OCI-LY3 (cell line): Measurements from ENCODE around the gene PLK5.

Experiments
- EZH2phosphoT487 ChIP-seq: fragments of 200-600 bp; shearing (Covaris generic); IDR thresholded peaks from 2 replicates; pipeline ENCODE4 v1.6.1; 2018; ENCODE audit warnings: antibody characterized with exemption, mixed run types, low read depth
- TF ChIP-seq, protein P1 (sequence below): fragments of 200-600, 300-600 bp; sonication (generic); IDR thresholded peaks from 2 replicates; pipeline ENCODE4 v1.5.1; 2014; ENCODE audit warnings: antibody characterized with exemption, low read length, low read depth

DNA sequence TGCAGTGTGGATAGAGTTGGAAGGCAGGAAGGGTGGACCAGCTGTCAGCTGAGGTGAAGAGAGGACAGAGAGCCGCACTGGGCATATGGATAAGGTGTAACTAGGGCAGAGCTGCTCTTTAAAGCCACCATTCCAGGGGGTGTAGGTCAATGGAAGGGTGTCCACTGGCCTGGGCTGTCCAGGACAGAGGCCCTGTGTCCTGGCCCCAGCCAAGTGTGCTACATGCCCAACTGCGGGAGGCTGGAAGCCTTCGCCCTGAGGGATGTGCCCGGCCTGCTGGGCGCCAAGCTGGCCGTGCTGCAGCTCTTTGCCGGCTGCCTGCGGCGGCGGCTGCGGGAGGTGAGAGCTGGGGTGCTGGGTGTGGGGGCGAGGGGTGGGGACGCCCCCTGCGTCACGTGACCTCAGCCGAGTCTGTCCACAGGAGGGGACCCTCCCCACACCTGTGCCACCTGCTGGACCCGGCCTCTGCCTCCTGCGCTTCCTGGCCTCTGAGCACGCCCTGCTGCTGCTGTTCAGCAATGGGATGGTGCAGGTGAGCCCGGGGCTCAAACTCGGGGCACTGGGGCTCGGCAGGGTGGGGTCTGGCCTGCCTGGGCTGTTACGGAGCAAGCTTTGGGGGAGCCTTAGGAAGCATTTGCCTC lies 9.8 kb downstream of the PLK5 start:
- TF ChIP-seq, protein P1, sequence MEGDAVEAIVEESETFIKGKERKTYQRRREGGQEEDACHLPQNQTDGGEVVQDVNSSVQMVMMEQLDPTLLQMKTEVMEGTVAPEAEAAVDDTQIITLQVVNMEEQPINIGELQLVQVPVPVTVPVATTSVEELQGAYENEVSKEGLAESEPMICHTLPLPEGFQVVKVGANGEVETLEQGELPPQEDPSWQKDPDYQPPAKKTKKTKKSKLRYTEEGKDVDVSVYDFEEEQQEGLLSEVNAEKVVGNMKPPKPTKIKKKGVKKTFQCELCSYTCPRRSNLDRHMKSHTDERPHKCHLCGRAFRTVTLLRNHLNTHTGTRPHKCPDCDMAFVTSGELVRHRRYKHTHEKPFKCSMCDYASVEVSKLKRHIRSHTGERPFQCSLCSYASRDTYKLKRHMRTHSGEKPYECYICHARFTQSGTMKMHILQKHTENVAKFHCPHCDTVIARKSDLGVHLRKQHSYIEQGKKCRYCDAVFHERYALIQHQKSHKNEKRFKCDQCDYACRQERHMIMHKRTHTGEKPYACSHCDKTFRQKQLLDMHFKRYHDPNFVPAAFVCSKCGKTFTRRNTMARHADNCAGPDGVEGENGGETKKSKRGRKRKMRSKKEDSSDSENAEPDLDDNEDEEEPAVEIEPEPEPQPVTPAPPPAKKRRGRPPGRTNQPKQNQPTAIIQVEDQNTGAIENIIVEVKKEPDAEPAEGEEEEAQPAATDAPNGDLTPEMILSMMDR: no peak
- no peak for TF ChIP-seq EZH2phosphoT487
